Left lobe of liver (tissue), 2 donors: Measurements from ENCODE around the gene CCDC14. TPM values are rescaled to one million over a fixed set of nuclear protein-coding genes. Genes with fewer than 3 reads are reported as not detected.
A peak's percentile ranks its signal among the peaks of the same experiment; 100 is the strongest.
"Not testable (repeated sequence)": the region's sequence is repeated elsewhere in the genome, so short reads cannot be mapped to it uniquely, and the experiment has no call there.

ENCODE experiments used
- ATAC-seq: fragments of 200-7000 bp; cut with Tn5 transposase; one replicate; pipeline ENCODE4 v1.9.1; 2020; ENCODE audit warnings: mild to moderate bottlenecking, moderate library complexity
- DNase-seq: peaks from one replicate; pipeline ENCODE4 v3.0.0-alpha.2; 2020; ENCODE audit warnings: low spot score
- total RNA-seq: library from RNA; stranded (reverse); gene quantifications from one replicate; pipeline ENCODE4 v1.2.1, GENCODE V29; 2021
- donor health status: DM: no; HTN: no; CAD: no; lungs with moderate emphysema.
- donor health status: DM: no; HTN: yes; CAD: no.

The CCDC14 gene
- total RNA-seq: 11.0 TPM

GRCh38 chr3:123960781-123961507 lies at the start of gene CCDC14:
CCDC14 (minus strand) TSS chr3:123961229; CDS start chr3:123961173, 56 bp downstream.
- DNase-seq (peak; percentile 90), ATAC-seq (peak; percentile 88)

GRCh38 chr3:124008321-124008720 lies 47.3 kb upstream of the CCDC14 start:
- not testable (repeated sequence) for ATAC-seq, DNase-seq

GRCh38 chr3:124007186-124007585 lies 46.2 kb upstream of the CCDC14 start:
- no peak for DNase-seq
- ATAC-seq: no peak

- not testable (repeated sequence) for DNase-seq, ATAC-seq
These were observed 41.5 kb upstream of the CCDC14 start for GRCh38 chr3:124002405-124003079.

GRCh38 chr3:124001366-124001765 lies 40.3 kb upstream of the CCDC14 start:
- DNase-seq: not testable (repeated sequence)

GRCh38 chr3:123997543-123997942 lies 36.5 kb upstream of the CCDC14 start:
- ATAC-seq (no peak), DNase-seq (no peak)

More at GRCh38 chr3:124001366-124001765, 40.3 kb upstream of the CCDC14 start:
- ATAC-seq: not testable (repeated sequence)

GRCh38 chr3:123993818-123994217 lies 32.8 kb upstream of the CCDC14 start:
- DNase-seq (no peak), ATAC-seq (no peak)

GRCh38 chr3:123991730-123992588 lies 30.9 kb upstream of the CCDC14 start, which contains the start of gene ROPN1:
ROPN1 (minus strand) TSS chr3:123992124; CDS start chr3:123980481, 11,643 bp downstream.
- peak; percentile 98 for ATAC-seq
- not testable (repeated sequence) for DNase-seq

- ATAC-seq: no peak
- no peak for DNase-seq
These were observed 25.4 kb upstream of the CCDC14 start for GRCh38 chr3:123986427-123986826.

- no peak for DNase-seq
- no peak for ATAC-seq
These were observed 23.9 kb upstream of the CCDC14 start for GRCh38 chr3:123984957-123985356.

- ATAC-seq: no peak
These were observed 23.3 kb upstream of the CCDC14 start for GRCh38 chr3:123984350-123984749.

GRCh38 chr3:123981317-123981716 lies 20.3 kb upstream of the CCDC14 start:
- ATAC-seq, DNase-seq: not testable (repeated sequence)

More at GRCh38 chr3:123984350-123984749, 23.3 kb upstream of the CCDC14 start:
- DNase-seq: no peak

- ATAC-seq (no peak), DNase-seq (no peak)
These were observed 19.5 kb upstream of the CCDC14 start for GRCh38 chr3:123980539-123980938.

GRCh38 chr3:123979525-123980501 lies 18.8 kb upstream of the CCDC14 start:
- peak; percentile 99 for ATAC-seq
- DNase-seq: peak; percentile 53

GRCh38 chr3:123976904-123977303 lies 15.9 kb upstream of the CCDC14 start:
- ATAC-seq, DNase-seq: not testable (repeated sequence)

GRCh38 chr3:123976181-123976898 lies 15.3 kb upstream of the CCDC14 start:
- not testable (repeated sequence) for DNase-seq, ATAC-seq

GRCh38 chr3:123975030-123975429 lies 14.0 kb upstream of the CCDC14 start:
- not testable (repeated sequence) for ATAC-seq, DNase-seq

- DNase-seq: no peak
- ATAC-seq: no peak
These were observed 10.4 kb upstream of the CCDC14 start for GRCh38 chr3:123971406-123971805.

GRCh38 chr3:123967260-123967659 lies 6.2 kb upstream of the CCDC14 start:
- not testable (repeated sequence) for DNase-seq, ATAC-seq
